ENCODE measurements around the gene LYRM2.

- no peak for TF ChIP-seq SUZ12 (IDR thresholded peaks at IDR 0.05; ENCODE audit: extremely low read depth, insufficient read depth, insufficient read length)
- no peak for TF ChIP-seq YY1 (IDR thresholded peaks at IDR 0.05; ENCODE audit: insufficient read depth, insufficient read length)
Measured at GRCh38 chr6:89678531-89678930, 40.0 kb upstream of the LYRM2 start.
